GM21825 (cell line): ENCODE results near the gene AOPEP.
"Not testable (repeated sequence)": the region's sequence is repeated elsewhere in the genome, so short reads cannot be mapped to it uniquely, and the experiment has no call there.

ENCODE experiments used
- ATAC-seq: cut with Tn5 transposase; IDR thresholded peaks from one replicate; pipeline ENCODE4 v1.9.1; 2021; ENCODE audit warnings: mild to moderate bottlenecking, moderate library complexity; ENCODE audit not compliant: unreplicated experiment

Gene AOPEP

GRCh38 chr9:94948567-94949235 is 222.2 kb downstream of the AOPEP start:
- ATAC-seq: no peak

DNA sequence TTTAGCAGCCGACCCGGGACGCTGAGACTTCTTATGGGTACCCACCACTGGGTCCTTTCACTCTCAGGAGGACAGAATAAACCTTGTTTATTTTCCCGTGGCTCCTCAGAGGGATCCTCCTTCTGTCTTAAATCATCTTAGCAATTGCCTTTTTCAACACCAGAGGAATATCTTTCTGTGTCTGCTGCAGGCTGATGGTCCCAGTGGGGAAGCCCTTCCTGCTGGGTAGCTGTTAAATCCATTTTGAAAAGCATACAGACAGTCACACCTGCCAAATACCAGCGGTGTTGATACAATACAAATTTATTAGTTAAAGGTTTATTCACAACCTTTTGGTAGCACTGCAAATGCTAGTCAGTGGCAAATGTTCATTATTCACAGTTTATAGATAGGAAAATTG is 222.9 kb downstream of the AOPEP start:
- no peak for ATAC-seq

DNA sequence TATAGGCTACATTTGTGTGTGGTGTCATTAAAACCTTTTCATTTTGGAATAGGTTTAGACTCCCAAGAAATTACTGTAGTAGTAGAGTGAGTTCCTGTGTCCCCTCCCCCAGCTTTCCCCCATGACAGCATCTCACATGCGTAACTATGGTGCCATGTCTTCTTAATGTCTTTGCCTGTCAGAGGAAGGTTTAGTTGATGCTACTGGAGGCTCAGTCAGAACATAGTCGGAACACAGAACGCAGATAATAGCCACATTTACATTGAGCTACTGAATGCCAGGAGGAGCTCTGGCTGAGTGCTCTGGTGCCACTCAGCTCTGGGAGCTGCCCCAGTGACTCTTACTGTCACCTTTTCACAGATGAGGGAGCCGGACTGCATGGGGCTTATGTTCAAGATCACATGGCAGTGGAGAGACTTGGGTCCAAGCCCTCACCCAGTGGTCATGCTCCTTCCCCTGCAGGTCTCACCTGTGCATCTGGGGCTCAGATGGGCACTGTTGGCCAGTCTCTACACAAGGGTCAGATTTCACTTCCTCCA is 223.6 kb downstream of the AOPEP start:
- ATAC-seq: no peak

DNA sequence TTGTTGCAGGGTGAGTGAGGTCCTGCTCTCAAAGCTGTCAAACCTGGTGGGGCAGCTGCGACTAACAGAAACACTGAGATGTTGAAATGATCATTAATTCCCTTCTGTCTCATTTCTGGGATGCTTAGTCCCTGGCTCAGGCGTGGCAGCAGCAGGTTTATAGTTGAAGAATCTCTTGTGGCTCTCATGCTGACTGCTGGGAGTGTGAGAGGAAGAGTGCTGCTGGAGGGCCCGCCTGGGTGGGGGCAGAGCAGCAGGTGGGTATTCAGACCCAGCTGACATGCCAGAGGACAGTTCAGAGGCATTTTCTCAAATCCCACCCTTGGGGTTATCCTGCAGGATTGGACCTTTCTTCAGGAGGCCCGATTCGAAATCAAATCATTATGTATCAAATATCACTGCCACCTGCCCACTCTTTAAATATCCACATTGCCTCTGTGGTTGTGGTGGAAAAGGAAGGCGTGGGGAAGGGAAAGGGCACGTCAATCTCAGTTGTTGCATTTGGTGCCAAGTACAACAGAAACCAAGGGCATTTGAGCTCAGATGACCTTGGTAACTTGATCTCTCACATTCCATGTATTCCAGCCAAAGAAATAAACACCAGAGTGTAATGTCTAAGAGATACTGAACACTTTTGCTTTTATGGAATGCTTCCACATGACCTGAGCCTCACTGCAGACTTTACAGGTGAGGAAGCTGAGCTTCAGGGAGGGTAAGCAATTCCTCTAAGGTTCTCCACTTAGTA is 224.3 kb downstream of the AOPEP start:
- ATAC-seq: no peak

DNA sequence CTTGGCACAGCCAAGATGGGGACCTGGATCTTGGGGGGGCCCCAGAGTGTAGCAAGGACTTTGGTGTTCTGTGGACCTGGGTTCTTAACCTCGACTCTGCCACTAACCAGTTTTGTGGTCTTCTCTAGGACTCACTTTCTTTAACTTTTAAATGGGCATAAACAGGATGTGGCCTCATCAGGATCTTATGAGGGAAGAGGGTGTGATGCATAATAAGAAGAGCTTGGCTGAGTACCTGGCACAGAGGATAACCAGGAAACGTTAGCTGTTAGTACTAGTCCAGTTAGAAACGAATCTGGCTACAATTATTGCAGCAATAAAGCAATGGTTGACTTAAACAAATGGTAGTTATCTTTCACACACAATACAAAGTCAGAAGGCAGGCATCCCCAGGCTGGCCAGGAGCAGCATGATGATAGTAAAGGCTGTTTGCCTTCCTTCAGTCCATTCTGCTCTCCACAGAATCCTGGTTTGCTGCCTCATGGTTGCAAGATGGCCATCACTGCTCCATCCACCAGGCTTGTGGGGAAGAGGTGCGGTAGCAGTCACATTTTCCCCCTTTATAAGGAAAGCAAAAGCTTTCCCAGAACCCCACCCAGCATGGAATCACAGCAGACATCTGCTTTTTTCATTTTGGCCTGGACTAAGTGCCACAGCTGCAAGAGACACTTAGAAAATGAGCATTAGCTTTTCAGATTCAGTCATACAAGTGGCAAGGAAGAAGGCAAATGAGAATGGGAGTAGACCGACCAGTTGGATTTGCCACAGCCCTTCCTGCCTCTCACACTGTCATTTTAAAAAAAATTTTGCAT is 225.0 kb downstream of the AOPEP start:
- no peak for ATAC-seq

DNA sequence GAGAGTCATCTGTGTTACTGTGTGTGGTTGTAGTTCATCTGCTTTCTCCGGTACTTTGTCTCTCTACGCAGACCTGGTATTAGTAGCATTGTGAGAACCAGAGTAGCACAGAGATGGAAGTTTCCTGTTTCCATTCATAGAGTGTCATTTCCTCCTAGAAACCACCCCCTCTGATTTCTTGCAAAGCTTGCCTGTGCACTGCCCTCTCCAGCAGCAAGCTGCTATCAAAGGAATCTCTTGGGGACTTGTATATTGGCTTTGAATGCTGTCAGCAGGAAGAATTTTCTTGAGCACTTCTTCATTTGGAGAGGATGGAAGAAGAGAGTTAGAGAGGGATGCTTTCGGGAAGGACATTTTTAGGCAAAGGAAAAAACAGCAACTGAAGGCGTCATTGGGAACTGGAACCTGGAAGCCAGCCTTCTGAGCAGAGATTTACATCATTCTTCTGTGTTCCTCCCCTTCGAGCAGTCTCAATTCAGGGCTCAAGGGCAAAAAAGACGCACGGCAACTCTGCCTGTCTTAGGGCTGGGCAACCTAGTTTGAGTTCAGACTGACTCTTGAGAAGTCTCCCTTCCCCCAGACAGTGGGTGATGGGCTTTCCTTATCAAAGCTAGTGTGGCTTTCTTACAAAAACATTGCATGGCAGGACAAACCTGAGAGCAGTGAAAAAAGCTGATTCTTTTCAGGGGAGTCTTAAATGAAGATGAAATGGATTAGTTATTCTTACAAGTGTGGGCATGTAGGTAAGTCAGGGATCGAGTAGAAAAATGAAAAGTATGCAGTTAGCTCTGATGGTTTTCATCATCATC is 226.3 kb downstream of the AOPEP start:
- ATAC-seq: no peak

DNA sequence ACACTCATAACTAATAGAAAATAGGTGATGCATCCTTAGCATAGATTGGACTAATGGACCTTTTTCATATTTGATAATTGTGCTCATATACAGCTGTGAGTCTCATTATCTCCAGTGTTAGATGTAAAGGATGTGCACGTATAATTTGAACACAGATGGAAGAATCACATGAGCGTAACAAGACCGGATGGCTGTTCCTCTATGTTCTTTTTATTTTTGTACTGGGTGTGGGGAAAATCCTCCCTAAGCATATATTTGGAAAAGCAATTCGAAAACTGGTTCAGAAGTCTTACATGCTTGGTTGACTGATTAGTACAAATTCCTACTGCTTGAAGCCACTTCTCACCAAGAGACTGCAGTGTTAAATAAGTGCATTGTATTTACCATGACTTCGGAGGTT is 230.2 kb downstream of the AOPEP start:
- no peak for ATAC-seq

GRCh38 chr9:94960964-94961363 is 234.5 kb downstream of the AOPEP start:
- ATAC-seq: no peak

- no peak for ATAC-seq
These were observed 235.4 kb downstream of the AOPEP start for GRCh38 chr9:94961870-94962269.

DNA sequence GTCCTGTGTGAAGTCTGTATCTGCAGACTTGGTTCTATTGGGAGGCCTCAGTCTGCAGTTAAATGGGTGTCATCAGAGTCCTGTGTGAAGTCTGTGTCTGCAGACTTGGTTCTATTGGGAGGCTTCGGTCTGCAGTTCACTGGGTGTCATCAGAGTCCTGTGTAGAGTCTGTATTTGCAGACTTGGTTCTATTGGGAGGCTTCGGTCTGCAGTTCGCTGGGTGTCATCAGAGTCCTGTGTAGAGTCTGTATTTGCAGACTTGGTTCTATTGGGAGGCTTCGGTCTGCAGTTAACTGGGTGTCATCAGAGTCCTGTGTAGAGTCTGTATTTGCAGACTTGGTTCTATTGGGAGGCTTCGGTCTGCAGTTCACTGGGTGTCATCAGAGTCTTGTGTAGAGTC is 239.1 kb downstream of the AOPEP start:
- not testable (repeated sequence) for ATAC-seq

DNA sequence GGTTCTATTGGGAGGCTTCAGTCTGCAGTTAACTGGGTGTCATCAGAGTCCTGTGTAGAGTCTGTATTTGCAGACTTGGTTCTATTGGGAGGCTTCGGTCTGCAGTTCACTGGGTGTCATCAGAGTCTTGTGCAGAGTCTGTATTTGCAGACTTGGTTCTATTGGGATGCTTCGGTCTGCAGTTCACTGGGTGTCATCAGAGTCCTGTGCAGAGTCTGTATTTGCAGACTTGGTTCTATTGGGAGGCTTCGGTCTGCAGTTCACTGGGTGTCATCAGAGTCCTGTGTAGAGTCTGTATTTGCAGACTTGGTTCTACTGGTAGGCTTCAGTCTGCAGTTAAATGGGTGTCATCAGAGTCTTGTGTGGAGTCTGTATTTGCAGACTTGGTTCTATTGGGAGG is 239.5 kb downstream of the AOPEP start:
- ATAC-seq: not testable (repeated sequence)

- ATAC-seq: no peak
These were observed 241.0 kb downstream of the AOPEP start for GRCh38 chr9:94967482-94967881.

- ATAC-seq: no peak
These were observed 245.1 kb downstream of the AOPEP start for GRCh38 chr9:94971378-94972131.

DNA sequence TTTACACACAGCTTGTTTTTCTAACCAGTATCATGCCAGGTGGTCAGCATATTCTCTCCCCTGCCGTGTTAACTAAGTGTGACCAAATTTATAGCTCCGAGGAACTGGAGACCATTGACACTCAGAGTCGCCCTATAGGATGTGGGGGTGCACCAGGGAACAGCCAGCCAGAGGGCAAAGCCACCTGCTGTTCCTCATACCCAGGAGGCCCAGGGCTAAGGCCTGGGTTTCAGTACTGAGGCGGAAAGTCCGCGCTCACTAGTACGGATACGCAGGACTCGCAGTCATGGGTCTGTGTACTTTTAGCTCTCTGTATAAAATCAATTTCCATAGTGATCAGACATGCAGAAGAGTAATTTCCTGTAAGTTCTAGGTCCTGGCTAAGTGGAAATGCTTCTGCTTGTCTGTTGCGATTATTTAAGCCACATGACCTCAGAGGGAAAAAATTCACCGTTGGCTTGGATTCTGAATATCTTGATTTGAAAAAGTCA is 247.0 kb downstream of the AOPEP start:
- ATAC-seq: no peak

DNA sequence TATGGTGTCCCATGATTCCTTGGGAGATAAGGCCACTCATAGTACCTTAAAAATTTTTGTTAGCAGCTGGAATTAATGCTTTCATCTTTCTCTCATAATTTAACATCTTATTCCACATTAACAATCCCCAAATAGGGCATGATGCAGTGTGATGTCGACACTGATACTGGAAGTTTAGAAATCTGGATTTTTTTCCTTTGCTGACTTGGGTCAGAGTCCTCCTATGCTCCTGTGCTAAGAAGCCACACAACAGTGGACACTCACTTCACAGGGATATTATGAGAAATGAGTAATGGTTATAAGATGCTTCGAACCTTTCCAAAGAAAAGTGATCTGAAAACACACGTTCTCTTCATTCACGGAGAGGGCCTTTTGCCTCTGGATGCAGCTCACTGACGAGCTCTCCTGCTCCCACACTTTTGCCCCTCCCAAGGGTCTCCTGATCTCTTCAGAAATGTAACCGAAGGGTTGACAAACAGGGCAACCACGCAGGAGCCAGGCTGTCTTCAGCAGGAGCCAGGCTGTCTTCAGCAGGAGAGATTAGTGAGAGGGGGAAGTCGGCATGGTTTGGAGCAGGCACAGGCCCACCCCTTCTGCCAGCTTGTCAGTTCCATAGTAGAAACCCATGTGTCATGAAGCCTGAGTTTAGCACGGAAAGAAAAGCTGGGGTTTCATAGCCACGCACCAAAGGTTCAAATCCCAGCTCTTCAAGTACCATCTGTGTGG is 247.8 kb downstream of the AOPEP start:
- ATAC-seq: no peak

DNA sequence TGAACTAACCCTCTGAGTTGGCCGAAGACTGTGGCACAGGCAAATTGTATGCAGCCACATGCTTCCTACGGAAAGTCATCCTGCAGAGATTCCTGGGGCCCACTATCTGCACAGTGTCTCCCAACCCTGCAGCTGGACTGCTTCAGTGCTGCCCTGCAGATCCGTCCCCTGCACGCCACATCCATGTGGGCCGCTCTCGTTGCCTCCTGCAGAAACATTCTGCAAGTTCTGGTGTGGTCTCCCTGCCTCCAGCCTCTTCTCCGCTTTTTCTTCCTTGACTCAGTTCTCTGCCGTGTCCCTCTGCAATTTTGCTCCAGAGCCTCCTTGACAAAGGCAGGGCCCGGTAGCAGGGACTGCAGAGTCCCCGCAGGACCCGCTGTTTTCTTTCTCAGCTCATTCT is 249.0 kb downstream of the AOPEP start:
- no peak for ATAC-seq

DNA sequence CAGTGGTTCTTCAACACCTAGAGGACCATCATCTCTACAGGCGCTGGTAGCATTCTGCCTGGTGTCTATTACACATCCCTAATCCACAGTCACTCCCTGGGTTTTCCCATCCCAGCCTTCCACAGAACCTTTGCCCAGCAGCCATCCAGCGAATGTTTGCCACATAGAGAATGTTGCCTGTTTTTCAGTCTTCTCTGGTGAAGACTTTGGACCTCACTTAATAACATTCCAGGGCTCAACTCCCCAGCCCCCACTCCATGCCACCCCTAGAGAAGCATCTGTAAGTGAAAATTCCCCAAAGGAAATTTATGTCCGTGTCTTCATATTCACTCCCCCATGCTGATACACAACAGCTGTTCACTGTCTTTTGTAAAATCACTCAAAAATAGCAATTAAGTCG is 249.6 kb downstream of the AOPEP start:
- ATAC-seq: no peak

- no peak for ATAC-seq
These were observed 250.9 kb downstream of the AOPEP start for GRCh38 chr9:94977416-94977815.

DNA sequence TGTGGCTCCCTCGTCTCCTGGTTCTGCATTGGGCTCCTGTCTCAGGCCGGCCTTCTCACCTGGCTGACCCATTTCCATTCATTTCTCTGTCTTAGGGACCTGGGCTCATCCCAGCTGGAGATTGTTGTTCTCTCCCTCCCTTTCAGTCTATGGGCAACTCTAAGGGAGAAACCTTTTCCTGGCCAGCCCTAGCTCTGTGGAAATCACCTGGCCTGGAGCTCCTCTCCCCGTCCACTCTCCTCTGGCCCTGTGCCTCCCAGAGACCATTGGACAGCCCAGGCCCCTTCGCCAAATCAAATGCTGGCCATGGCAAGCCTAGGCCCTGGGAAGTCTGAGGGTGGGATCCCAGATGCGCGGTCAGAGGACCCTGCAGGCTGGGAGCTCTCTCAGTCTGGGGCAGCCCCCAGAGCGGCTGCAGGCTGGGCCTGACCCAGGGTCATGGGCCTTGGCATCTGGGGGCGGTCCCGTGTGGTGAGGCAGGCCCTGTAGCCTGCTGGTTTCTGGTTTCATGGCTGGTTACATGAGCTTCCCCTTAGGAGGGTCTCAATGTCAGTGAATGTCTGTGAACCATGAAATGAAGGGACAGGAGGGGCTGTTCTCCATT is 253.5 kb downstream of the AOPEP start:
- ATAC-seq: no peak
